Neural progenitor cell (in vitro differentiated cells): ENCODE measurements around the gene BCAS1. TPM values are rescaled to one million over a fixed set of nuclear protein-coding genes. Genes with fewer than 3 reads are reported as not detected.
"Not testable (repeated sequence)": the region's sequence is repeated elsewhere in the genome, so short reads cannot be mapped to it uniquely, and the experiment has no call there.

Source experiments
- DNase-seq: peaks from one replicate; pipeline ENCODE4 v3.0.0-alpha.2; 2016; ENCODE audit warnings: low spot score
- H2AFZ ChIP-seq: fragments of 200-600 bp; sonication (generic); replicated peaks from 2 replicates; pipeline ENCODE4 v1.6.1; 2016; ENCODE audit warnings: antibody characterized with exemption
- H3F3A ChIP-seq: fragments of 200-600 bp; sonication (generic); 2 replicates; pipeline ENCODE4 v1.6.1; 2016; ENCODE audit warnings: antibody characterized with exemption, low read depth
- H3K27ac ChIP-seq: fragments of 200-600 bp; sonication (generic); 2 replicates; pipeline ENCODE4 v1.5.1; 2016; ENCODE audit warnings: mild to moderate bottlenecking
- H3K27me3 ChIP-seq: fragments of 200-600 bp; sonication (generic); 2 replicates; pipeline ENCODE4 v1.6.1; 2016; ENCODE audit warnings: mild to moderate bottlenecking, moderate library complexity
- H3K36me3 ChIP-seq: fragments of 200-600 bp; sonication (generic); 2 replicates; pipeline ENCODE4 v1.5.1; 2016
- H3K4me1 ChIP-seq: fragments of 200-600 bp; sonication (generic); 2 replicates; pipeline ENCODE4 v1.6.1; 2016; ENCODE audit warnings: mixed run types
- H3K4me2 ChIP-seq: fragments of 200-600 bp; sonication (generic); 2 replicates; pipeline ENCODE4 v1.6.1; 2016
- H3K4me3 ChIP-seq: fragments of 200-600 bp; sonication (generic); 2 replicates; pipeline ENCODE4 v1.5.1; 2016
- H3K79me2 ChIP-seq: fragments of 200-600 bp; sonication (generic); 2 replicates; pipeline ENCODE4 v1.6.1; 2016; ENCODE audit warnings: low read depth
- H3K9ac ChIP-seq: fragments of 200-600 bp; sonication (generic); 2 replicates; pipeline ENCODE4 v1.6.1; 2016
- H3K9me3 ChIP-seq: fragments of 200-600 bp; sonication (generic); 2 replicates; pipeline ENCODE4 v1.5.1; 2016; ENCODE audit warnings: low read depth
- H4K20me1 ChIP-seq: fragments of 200-600 bp; sonication (generic); 2 replicates; pipeline ENCODE4 v1.6.1; 2016; ENCODE audit warnings: low read depth
- H3K27ac Mint-ChIP-seq: 3 replicates; pipeline ENCODE4 v1.8.0; 2021; ENCODE audit warnings: mixed read lengths
- H3K27me3 Mint-ChIP-seq: 2 replicates; pipeline ENCODE4 v1.8.0; 2022; ENCODE audit warnings: low read depth, mild to moderate bottlenecking, inconsistent platforms, moderate library complexity, mixed read lengths; ENCODE audit not compliant: insufficient read depth
- H3K36me3 Mint-ChIP-seq: 3 replicates; pipeline ENCODE4 v1.8.0; 2021; ENCODE audit warnings: mixed read lengths
- H3K4me1 Mint-ChIP-seq: 3 replicates; pipeline ENCODE4 v1.8.0; 2021; ENCODE audit warnings: mixed read lengths
- H3K4me3 Mint-ChIP-seq: 3 replicates; pipeline ENCODE4 v1.8.0; 2021; ENCODE audit warnings: mild to moderate bottlenecking, moderate library complexity, mixed read lengths
- H3K9me3 Mint-ChIP-seq: 3 replicates; pipeline ENCODE4 v1.8.0; 2020; ENCODE audit warnings: mixed read lengths
- CTCF ChIP-seq: fragments of 200-600 bp; sonication (generic); IDR thresholded peaks from 2 replicates; pipeline ENCODE4 v1.5.1; 2017; ENCODE audit warnings: antibody characterized with exemption, mild to moderate bottlenecking
- EZH2 ChIP-seq: fragments of 200-600 bp; sonication (generic); IDR thresholded peaks from 2 replicates; pipeline ENCODE4 v1.6.1; 2017; ENCODE audit warnings: antibody characterized with exemption, mild to moderate bottlenecking, moderate library complexity
- EZH2phosphoT487 ChIP-seq: fragments of 200-600 bp; sonication (generic); IDR thresholded peaks from 2 replicates; pipeline ENCODE4 v1.6.1; 2017; ENCODE audit warnings: antibody characterized with exemption
- total RNA-seq: library from RNA; depleted of rRNA; stranded (reverse); fragments of >200 nt; gene quantifications from 2 replicates; pipeline ENCODE4 v1.2.3, GENCODE V29; 2015; ENCODE audit warnings: low replicate concordance

Gene BCAS1
- total RNA-seq, 1 donor from 2014 or later, result not detected

- Mint-ChIP-seq H3K27ac (no peak overlapping the region), H3K27me3 (peaks cover 3% of the 10 kb centered on the region), H3K4me1 (peaks cover 18% of the 10 kb centered on the region), H3K36me3 (no peaks in the 10 kb centered on the region), H3K9me3 (no peaks in the 10 kb centered on the region), H3K4me3 (no peak overlapping the region)
- TF ChIP-seq EZH2phosphoT487, result no peak
- TF ChIP-seq CTCF, result no peak
- no peak for TF ChIP-seq EZH2
- Histone ChIP-seq H3K9me3 (no peaks in the 10 kb centered on the region), H3K9ac (no peak overlapping the region), H2AFZ (no peak overlapping the region), H3K27ac (no peak overlapping the region), H3K79me2 (no peaks in the 10 kb centered on the region), H3K27me3 (no peaks in the 10 kb centered on the region), H4K20me1 (no peaks in the 10 kb centered on the region), H3K4me2 (no peak overlapping the region), H3K4me3 (no peak overlapping the region), H3F3A (no peaks in the 10 kb centered on the region), H3K36me3 (no peaks in the 10 kb centered on the region), H3K4me1 (peaks cover 7% of the 10 kb centered on the region)
- DNase-seq, result no peak
Observed at GRCh38 chr20:54011346-54011745, 59.0 kb downstream of the BCAS1 start.

GRCh38 chr20:54006216-54006615 is 64.2 kb downstream of the BCAS1 start:
- not testable (repeated sequence) for H3K36me3 Mint-ChIP-seq, H3K9ac ChIP-seq, DNase-seq, H3K4me2 ChIP-seq, H3K9me3 ChIP-seq, H3K36me3 ChIP-seq, H4K20me1 ChIP-seq, H3K4me1 ChIP-seq, H3K4me1 Mint-ChIP-seq, H3K4me3 Mint-ChIP-seq, H3K79me2 ChIP-seq, H3K27ac Mint-ChIP-seq, H3K27ac ChIP-seq, H2AFZ ChIP-seq, H3K4me3 ChIP-seq, H3K27me3 ChIP-seq, H3F3A ChIP-seq, H3K27me3 Mint-ChIP-seq
- H3K9me3 Mint-ChIP-seq, result peaks cover 10% of the 10 kb centered on the region

GRCh38 chr20:54005524-54005923 is 64.9 kb downstream of the BCAS1 start:
- Mint-ChIP-seq H3K9me3 (peaks cover 16% of the 10 kb centered on the region), H3K27me3 (peaks cover 2% of the 10 kb centered on the region), H3K27ac (no peak overlapping the region), H3K36me3 (no peaks in the 10 kb centered on the region), H3K4me1 (no peaks in the 10 kb centered on the region), H3K4me3 (no peak overlapping the region)
- Histone ChIP-seq H3F3A (no peaks in the 10 kb centered on the region), H3K27ac (no peak overlapping the region), H3K79me2 (no peaks in the 10 kb centered on the region), H3K27me3 (no peaks in the 10 kb centered on the region), H3K4me3 (no peak overlapping the region), H2AFZ (no peak overlapping the region), H3K36me3 (no peaks in the 10 kb centered on the region), H3K4me1 (no peaks in the 10 kb centered on the region), H3K9me3 (no peaks in the 10 kb centered on the region), H4K20me1 (no peaks in the 10 kb centered on the region), H3K9ac (no peak overlapping the region), H3K4me2 (no peak overlapping the region)
- DNase-seq, result no peak
- no peak for TF ChIP-seq EZH2
- no peak for TF ChIP-seq CTCF
- no peak for TF ChIP-seq EZH2phosphoT487

- Histone ChIP-seq H3K4me3 (no peak overlapping the region), H3F3A (no peaks in the 10 kb centered on the region), H3K9ac (no peak overlapping the region), H3K27me3 (no peaks in the 10 kb centered on the region), H3K36me3 (no peaks in the 10 kb centered on the region), H2AFZ (no peak overlapping the region), H3K4me1 (no peaks in the 10 kb centered on the region), H3K79me2 (no peaks in the 10 kb centered on the region), H4K20me1 (no peaks in the 10 kb centered on the region), H3K27ac (no peak overlapping the region), H3K9me3 (no peaks in the 10 kb centered on the region), H3K4me2 (no peak overlapping the region)
- no peak overlapping the region for H3K27ac Mint-ChIP-seq
- no peak for TF ChIP-seq EZH2phosphoT487
- TF ChIP-seq CTCF, result no peak
- TF ChIP-seq EZH2, result no peak
- no peak overlapping the region for H3K4me3 Mint-ChIP-seq
- no peaks in the 10 kb centered on the region for H3K4me1 Mint-ChIP-seq
- H3K27me3 Mint-ChIP-seq, result peaks cover 5% of the 10 kb centered on the region
- no peak for DNase-seq
- peaks cover 23% of the 10 kb centered on the region for H3K9me3 Mint-ChIP-seq
- no peaks in the 10 kb centered on the region for H3K36me3 Mint-ChIP-seq
Observed at GRCh38 chr20:54004445-54004844, 65.9 kb downstream of the BCAS1 start.
